Testis (tissue), 2 donors: ENCODE data around the gene SNX30.

Experiments used
- CTCF ChIP-seq, 3 experiments: fragments of 450-650 bp in 2 of 3; fragments of 200-600 bp in 1 of 3; sonication (generic) in 1 of 3; IDR thresholded peaks; one replicate each; pipeline ENCODE4 v1.5.1; 2016 to 2019; ENCODE audit warnings: antibody characterized with exemption in 3 of 3, mild to moderate bottlenecking in 2 of 3, moderate library complexity in 1 of 3
- POLR2A ChIP-seq: fragments of 450-650 bp; IDR thresholded peaks from one replicate; pipeline ENCODE4 v1.6.1; 2017; ENCODE audit warnings: antibody characterized with exemption, mild to moderate bottlenecking, moderate library complexity

GRCh38 chr9:112782218-112782617, 31.7 kb downstream of the SNX30 start:
- no peak for TF ChIP-seq CTCF (IDR thresholded peaks at IDR 0.05)
- no peak for TF ChIP-seq POLR2A
